ENCODE measurements around the gene ZNF619. TPM values are rescaled to one million over a fixed set of nuclear protein-coding genes. Genes with fewer than 3 reads are reported as not detected.

Gene ZNF619
- total RNA-seq, 4 donors from 2014 or later = 3.9 to 8.1 (median 4.6) TPM

DNA sequence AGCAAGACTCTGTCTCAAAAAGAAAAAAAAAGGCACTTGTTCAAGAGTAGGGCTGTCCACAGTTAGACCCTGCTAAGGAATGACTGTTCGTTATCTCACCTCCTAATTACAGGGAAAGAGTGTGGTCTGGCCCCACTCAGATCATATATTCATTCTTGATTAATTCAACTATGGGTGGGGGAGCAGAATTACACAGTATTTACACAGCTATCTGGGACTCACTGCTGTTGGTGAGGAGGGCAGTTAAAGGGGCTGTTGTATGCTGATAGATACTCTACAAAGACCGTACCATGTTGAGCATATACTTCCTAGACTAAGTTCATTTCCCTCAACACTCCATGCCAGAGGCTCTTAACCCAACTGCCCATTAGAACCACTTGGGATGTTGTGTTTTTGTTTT is 25.1 kb downstream of the ZNF619 start:
- H3K27ac ChIP-seq = no peak overlapping the region
- no peak for DNase-seq (ENCODE audit: low spot score in 2 of 2)
- no peak overlapping the region for H3K4me3 ChIP-seq
- H3K36me3 ChIP-seq = no peaks in the 10 kb centered on the region
- TF ChIP-seq, protein P1, sequence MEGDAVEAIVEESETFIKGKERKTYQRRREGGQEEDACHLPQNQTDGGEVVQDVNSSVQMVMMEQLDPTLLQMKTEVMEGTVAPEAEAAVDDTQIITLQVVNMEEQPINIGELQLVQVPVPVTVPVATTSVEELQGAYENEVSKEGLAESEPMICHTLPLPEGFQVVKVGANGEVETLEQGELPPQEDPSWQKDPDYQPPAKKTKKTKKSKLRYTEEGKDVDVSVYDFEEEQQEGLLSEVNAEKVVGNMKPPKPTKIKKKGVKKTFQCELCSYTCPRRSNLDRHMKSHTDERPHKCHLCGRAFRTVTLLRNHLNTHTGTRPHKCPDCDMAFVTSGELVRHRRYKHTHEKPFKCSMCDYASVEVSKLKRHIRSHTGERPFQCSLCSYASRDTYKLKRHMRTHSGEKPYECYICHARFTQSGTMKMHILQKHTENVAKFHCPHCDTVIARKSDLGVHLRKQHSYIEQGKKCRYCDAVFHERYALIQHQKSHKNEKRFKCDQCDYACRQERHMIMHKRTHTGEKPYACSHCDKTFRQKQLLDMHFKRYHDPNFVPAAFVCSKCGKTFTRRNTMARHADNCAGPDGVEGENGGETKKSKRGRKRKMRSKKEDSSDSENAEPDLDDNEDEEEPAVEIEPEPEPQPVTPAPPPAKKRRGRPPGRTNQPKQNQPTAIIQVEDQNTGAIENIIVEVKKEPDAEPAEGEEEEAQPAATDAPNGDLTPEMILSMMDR (IDR thresholded peaks at IDR 0.05) = no peak
- no peaks in the 10 kb centered on the region for H3K9me3 ChIP-seq
- WGBS, 2 donors = 89 to 94% methylated on average over 2 of the region's 2 CpGs
- peaks cover 0 to 21% (median 4%) of the 10 kb centered on the region in 4 donors for H3K4me1 ChIP-seq
- no peaks in the 10 kb centered on the region for H3K27me3 ChIP-seq

DNA sequence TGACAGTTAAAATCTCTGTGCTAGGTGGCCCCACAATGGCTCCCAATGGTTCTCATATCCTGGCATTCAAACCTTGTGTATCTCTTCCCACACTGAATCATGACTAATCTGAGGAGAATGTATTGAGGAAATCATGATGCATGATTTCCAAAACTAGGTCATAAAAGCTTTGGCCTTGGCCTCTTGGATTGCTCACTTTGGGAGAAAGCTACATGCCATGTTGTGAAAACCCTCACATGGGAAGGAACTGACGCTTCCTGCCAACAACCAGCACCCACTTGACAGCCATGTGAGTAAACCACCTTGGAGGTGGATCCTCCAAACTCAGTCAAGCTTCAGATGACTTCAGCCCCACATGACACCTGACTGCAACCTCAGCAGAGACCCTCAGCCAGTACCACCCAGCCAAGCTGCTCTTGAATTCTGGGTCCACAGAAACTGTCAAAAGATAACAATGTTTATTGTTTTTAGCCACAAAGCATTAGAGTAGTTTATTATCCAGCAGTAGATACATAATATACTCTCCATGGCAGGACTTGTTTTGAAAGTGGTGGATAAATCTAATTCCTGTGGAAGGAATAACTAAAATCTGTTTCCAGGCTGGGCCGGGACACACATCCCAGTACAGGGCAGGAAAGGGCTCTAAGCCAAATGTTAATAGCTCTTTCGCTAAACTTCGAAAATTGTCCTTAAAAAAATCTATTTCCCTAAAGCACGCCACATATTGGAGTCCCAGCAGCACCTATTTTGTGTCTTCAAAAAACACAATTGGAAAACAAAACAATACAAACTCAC is 27.9 kb downstream of the ZNF619 start:
- DNase-seq (ENCODE audit: low spot score in 2 of 2) = peak in 1 of 2 donors; percentile 20
- Histone ChIP-seq H3K4me3 (peak overlapping the region in 2 of 4 donors; percentile 52 to 61), H3K27me3 (no peaks in the 10 kb centered on the region), H3K27ac (peak overlapping the region in 3 of 4 donors; percentile 43 to 81 (median 47)), H3K9me3 (no peaks in the 10 kb centered on the region), H3K4me1 (peaks cover 0 to 21% (median 4%) of the 10 kb centered on the region in 4 donors), H3K36me3 (peaks cover 0 to 15% (median 0%) of the 10 kb centered on the region in 3 donors)
- TF ChIP-seq EP300 (IDR thresholded peaks at IDR 0.05) = peak in 1 of 2 donors; percentile 92
- TF ChIP-seq, protein P1 (IDR thresholded peaks at IDR 0.05) = no peak
- WGBS, 2 donors = 58 to 60% methylated on average over 5 of the region's 5 CpGs

DNA sequence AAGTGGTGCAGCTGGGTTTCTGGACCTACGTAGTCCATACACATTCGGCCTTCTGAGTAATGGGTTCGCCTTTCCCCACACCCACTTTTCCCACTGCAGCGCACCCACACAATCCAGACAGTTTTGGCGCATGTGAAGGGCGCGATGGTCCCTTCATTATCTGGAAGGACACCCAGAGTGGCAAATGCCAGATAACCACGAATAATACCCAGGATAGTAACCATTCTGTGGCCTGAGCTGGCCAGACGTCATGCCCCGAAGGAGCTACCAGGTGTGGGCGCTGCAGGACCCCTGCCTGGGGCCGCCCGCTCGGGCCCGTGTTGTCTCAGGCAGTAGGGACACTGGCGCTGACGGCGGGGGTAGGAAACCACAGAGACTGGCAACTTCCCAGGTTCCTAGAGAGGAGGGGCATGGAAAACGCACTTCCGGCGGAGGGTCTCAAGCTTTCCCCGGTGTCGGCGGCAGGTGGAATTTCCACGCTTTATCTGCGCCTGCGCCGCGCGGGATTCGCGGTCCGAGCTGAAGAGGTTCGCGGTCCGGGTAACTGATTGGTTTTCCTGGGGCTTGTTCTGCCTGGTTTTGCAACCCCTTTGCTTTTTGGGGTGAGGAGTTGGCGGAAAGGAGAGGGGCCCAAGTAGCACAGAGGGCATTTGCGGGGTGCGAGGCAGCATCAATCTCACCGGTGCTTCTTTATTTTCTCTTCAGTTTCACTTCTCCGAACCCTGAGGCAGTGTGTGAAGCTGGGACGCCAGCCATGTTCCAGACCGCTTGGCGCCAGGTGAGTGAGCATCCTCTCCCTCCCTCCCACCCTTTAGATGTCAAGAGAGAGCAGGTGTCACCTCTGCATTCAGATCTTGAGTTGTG is 28.9 kb downstream of the ZNF619 start, which contains the start of gene ZNF620:
Gene ZNF620 (plus strand): TSS at position 441 of the 864 bp plus-strand sequence. CDS start 314 bp downstream, at position 755.
- H3K4me3 ChIP-seq = peak within 1 kb of the TSS; percentile 38 to 61 (median 56)
- peak; percentile 18 to 45 for DNase-seq (ENCODE audit: low spot score in 2 of 2)
- H3K4me1 ChIP-seq = peaks cover 0 to 21% (median 4%) of the 10 kb centered on the region in 4 donors
- H3K9me3 ChIP-seq = no peaks in the 10 kb centered on the region
- peaks cover 0 to 25% (median 0%) of the 10 kb centered on the region in 3 donors for H3K36me3 ChIP-seq
- H3K27ac ChIP-seq = peak within 1 kb of the TSS; percentile 3 to 81 (median 54)
- TF ChIP-seq POLR2A (IDR thresholded peaks at IDR 0.05) = peak in 1 of 2 donors; percentile 18
- TF ChIP-seq, protein P1 (IDR thresholded peaks at IDR 0.05) = peak in 2 of 5 experiments; percentile 15 to 22
- peak in 1 of 2 donors; percentile 56 for TF ChIP-seq EP300 (IDR thresholded peaks at IDR 0.05)
- H3K27me3 ChIP-seq = no peaks in the 10 kb centered on the region
- 4 to 6% methylated on average over 44 of the region's 44 CpGs for WGBS, 2 donors

DNA sequence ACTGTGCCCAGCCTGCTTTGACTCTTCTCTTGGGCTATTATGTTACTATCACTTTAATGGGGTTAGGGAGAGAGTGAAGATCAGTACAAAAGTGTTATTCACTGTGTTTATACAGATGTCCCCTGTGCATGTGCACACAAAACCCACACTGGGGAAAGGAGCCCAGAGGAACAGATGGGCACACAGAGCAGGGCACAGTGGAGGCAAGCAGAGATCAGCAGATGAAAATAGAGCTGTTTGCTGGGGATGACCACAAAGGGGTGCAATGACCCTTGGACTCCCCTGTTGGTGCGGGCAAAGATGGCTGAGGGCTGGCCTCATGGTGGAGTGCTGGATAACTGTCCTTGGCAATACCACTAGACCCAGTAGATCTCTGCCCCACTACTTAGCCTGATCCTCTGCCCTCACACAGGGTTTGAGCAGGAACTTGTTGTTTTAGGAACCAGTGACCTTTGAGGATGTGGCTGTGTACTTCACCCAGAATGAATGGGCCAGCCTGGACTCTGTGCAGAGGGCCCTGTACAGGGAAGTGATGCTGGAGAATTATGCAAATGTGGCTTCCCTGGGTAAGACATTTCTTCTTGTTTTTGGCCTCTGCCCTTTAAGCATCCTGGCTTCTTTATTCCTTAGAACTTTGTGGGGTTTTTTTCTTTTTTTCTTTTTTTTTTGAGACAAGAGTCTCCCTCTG is 34.3 kb downstream of the ZNF619 start:
- no peaks in the 10 kb centered on the region for H3K9me3 ChIP-seq
- H3K4me3 ChIP-seq = no peak overlapping the region
- peaks cover 0 to 75% (median 4%) of the 10 kb centered on the region in 3 donors for H3K36me3 ChIP-seq
- WGBS, 2 donors = 91 to 100% methylated on average over 1 of the region's 1 CpG
- H3K4me1 ChIP-seq = peaks cover 0 to 7% (median 0%) of the 10 kb centered on the region in 4 donors
- no peak for DNase-seq (ENCODE audit: low spot score in 2 of 2)
- H3K27me3 ChIP-seq = no peaks in the 10 kb centered on the region
- H3K27ac ChIP-seq = no peak overlapping the region
- TF ChIP-seq EP300 (IDR thresholded peaks at IDR 0.05) (no peak), POLR2A (IDR thresholded peaks at IDR 0.05) (no peak)
- TF ChIP-seq, protein P1 (IDR thresholded peaks at IDR 0.05) = no peak

All from tibial nerve (tissue), 4 donors.